Stimulated activated naive CD8-positive, alpha-beta T cell treated with anti-CD3 and anti-CD28 coated beads, Interleukin-15, amount 100 ng/mL, for 72 hours (primary cell): ENCODE measurements around the gene ATP5F1A.
"Not testable (repeated sequence)": the region's sequence is repeated elsewhere in the genome, so short reads cannot be mapped to it uniquely, and the experiment has no call there.

Experiments
- ATAC-seq: fragments of 150-1000 bp; cut with Tn5 transposase; 2 replicates; pipeline ENCODE4 v1.10.0; 2021; ENCODE audit warnings: mild to moderate bottlenecking, moderate library complexity
- DNase-seq, 2 donors: peaks; one replicate each; pipeline ENCODE4 v3.0.0; 2021 to 2022
- H3K27ac Mint-ChIP-seq, 2 donors: one replicate each; pipeline ENCODE4 v1.8.0; 2022; ENCODE audit warnings: mild to moderate bottlenecking in 2 of 2, mixed read lengths in 2 of 2, moderate library complexity in 2 of 2
- H3K27me3 Mint-ChIP-seq: one replicate; pipeline ENCODE4 v1.8.0; 2022; ENCODE audit warnings: mixed read lengths
- H3K4me1 Mint-ChIP-seq: one replicate; pipeline ENCODE4 v1.8.0; 2022; ENCODE audit warnings: mild to moderate bottlenecking, mixed read lengths
- H3K4me3 Mint-ChIP-seq, 2 donors: one replicate each; pipeline ENCODE4 v1.8.0; 2022; ENCODE audit warnings: mild to moderate bottlenecking in 2 of 2, mixed read lengths in 2 of 2, moderate library complexity in 1 of 2
- H3K9me3 Mint-ChIP-seq, 2 donors: one replicate each; pipeline ENCODE4 v1.8.0; 2022; ENCODE audit warnings: mixed read lengths in 2 of 2

Gene ATP5F1A

GRCh38 chr18:46067438-46068007 lies 30.6 kb downstream of the ATP5F1A start:
- H3K9me3 Mint-ChIP-seq = no peaks in the 10 kb centered on the region
- H3K4me1 Mint-ChIP-seq = peaks cover 44% of the 10 kb centered on the region
- DNase-seq = no peak
- no peaks in the 10 kb centered on the region for H3K27me3 Mint-ChIP-seq
- no peak for ATAC-seq
- no peak overlapping the region for H3K4me3 Mint-ChIP-seq
- H3K27ac Mint-ChIP-seq = no peak overlapping the region

- Mint-ChIP-seq H3K27ac (no peak overlapping the region), H3K9me3 (no peaks in the 10 kb centered on the region), H3K27me3 (no peaks in the 10 kb centered on the region), H3K4me1 (peaks cover 24% of the 10 kb centered on the region), H3K4me3 (no peak overlapping the region)
- ATAC-seq = no peak
- DNase-seq = no peak
These were observed 35.3 kb downstream of the ATP5F1A start for GRCh38 chr18:46062781-46063180.

DNA sequence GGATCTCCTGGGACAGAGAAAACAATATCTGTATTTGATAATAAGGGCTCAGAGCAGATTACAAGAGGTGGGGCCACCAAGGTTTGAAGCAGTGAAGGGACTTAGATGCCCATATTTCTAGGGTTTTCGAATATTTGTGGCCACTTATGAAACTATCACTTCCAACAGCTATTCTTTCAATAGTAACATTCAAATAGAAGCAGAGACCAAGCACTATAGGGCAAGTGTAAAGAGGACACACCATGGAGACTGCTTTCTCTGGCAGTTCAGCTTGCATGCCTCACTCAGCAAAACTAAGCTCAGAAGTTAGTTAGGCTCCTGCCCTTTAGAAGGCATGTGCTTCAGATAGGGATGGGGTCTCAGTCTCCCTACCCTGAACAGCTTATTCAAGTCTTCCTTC lies 36.3 kb downstream of the ATP5F1A start:
- H3K4me1 Mint-ChIP-seq = peaks cover 24% of the 10 kb centered on the region
- H3K9me3 Mint-ChIP-seq = no peaks in the 10 kb centered on the region
- DNase-seq = no peak
- no peaks in the 10 kb centered on the region for H3K27me3 Mint-ChIP-seq
- H3K4me3 Mint-ChIP-seq = no peak overlapping the region
- no peak overlapping the region for H3K27ac Mint-ChIP-seq
- no peak for ATAC-seq

GRCh38 chr18:46061387-46061786 lies 36.7 kb downstream of the ATP5F1A start:
- H3K4me3 Mint-ChIP-seq = no peak overlapping the region
- ATAC-seq = no peak

GRCh38 chr18:46060359-46060841 lies 37.7 kb downstream of the ATP5F1A start:
- no peaks in the 10 kb centered on the region for H3K27me3 Mint-ChIP-seq
- peaks cover 36% of the 10 kb centered on the region for H3K4me1 Mint-ChIP-seq
- DNase-seq (no peak), ATAC-seq (no peak)
- no peak overlapping the region for H3K4me3 Mint-ChIP-seq
- no peak overlapping the region for H3K27ac Mint-ChIP-seq
- H3K9me3 Mint-ChIP-seq = no peaks in the 10 kb centered on the region

More at GRCh38 chr18:46061387-46061786, 36.7 kb downstream of the ATP5F1A start:
- peaks cover 26% of the 10 kb centered on the region for H3K4me1 Mint-ChIP-seq
- DNase-seq = no peak
- no peaks in the 10 kb centered on the region for H3K9me3 Mint-ChIP-seq
- H3K27ac Mint-ChIP-seq = peak overlapping the region in 1 of 2 donors; percentile 46
- no peaks in the 10 kb centered on the region for H3K27me3 Mint-ChIP-seq

GRCh38 chr18:46055838-46056230 lies 42.3 kb downstream of the ATP5F1A start:
- peak overlapping the region; percentile 9 to 87 for H3K27ac Mint-ChIP-seq
- peaks cover 48% of the 10 kb centered on the region for H3K4me1 Mint-ChIP-seq
- no peaks in the 10 kb centered on the region for H3K9me3 Mint-ChIP-seq
- no peak for DNase-seq
- H3K27me3 Mint-ChIP-seq = no peaks in the 10 kb centered on the region
- peak overlapping the region; percentile 44 to 56 for H3K4me3 Mint-ChIP-seq
- no peak for ATAC-seq

DNA sequence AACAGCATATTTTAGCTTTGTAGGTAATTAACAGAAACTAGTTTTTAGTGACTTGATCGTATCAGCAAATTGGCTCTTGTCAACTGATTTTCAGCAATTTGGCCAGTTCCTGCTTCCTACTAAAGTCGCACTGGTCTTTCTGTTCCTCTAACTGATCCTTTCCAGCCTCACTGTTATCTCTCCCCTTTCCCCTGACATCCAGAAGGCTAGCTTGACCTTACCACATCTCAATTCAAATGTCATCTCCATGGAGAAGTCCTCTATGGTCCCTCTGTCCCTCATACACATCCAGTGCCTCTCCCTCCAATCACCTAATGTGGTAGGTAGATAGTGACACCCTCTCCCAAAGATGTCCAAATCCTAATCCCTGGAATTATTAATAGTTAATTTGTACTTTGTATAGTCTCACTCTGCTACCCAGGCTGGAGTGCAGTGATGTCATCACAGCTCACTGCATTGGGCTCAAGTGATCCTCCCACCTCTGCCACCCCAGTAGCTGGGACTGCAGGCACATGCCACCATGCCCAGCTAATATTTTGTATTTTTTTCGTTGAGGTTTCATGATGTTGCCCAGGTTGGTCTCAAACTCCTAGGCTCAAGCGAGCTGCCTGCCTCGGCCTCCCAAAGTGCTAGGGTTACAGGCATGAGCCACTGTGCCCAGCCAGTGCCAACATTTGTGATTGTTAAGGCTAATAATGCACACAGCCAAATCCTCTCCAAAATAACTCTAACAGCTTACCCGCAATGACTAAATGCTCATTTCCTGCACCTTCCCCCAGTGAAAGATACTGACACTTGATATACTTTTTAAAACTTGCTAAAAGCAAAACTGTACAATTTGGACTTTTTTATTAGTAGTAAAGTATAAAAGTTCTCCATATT lies 42.9 kb downstream of the ATP5F1A start:
- DNase-seq (no peak), ATAC-seq (peak; percentile 89)
- peak overlapping the region; percentile 44 to 56 for H3K4me3 Mint-ChIP-seq
- no peaks in the 10 kb centered on the region for H3K9me3 Mint-ChIP-seq
- no peaks in the 10 kb centered on the region for H3K27me3 Mint-ChIP-seq
- peak overlapping the region; percentile 13 to 34 for H3K27ac Mint-ChIP-seq
- H3K4me1 Mint-ChIP-seq = peaks cover 48% of the 10 kb centered on the region

DNA sequence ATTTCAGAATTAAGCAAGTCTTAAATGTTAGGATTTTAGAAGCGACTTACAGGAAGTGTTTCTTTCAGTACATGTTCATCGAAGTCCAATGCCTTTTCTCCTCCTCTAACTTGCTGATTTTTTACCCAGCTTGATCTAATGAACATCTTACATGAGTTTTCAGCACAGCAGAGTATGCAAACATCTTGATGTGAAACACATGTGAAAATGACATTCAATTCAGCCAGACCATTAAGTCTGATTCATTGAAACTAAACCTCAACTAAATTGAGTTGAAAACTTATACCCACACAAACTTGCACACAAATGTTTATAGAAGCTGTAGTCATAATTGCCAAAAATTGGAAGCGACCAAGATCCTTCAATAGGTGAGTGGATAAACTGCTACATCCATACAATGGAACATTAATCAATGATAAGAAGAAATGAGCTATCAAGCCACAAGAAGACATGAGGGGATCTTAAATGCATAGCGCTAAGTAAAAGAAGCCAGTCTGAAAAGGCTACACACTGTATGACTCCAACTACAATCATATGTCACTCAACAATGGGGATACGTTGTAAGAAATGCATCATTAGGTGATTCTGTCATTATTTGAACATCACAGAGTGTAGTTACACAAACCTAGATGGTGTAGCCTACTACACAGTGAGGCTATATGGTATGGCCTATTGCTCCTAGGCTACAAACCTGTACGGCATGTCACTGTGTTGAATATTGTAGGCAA lies 44.6 kb downstream of the ATP5F1A start:
- no peaks in the 10 kb centered on the region for H3K9me3 Mint-ChIP-seq
- DNase-seq = no peak
- H3K27me3 Mint-ChIP-seq = no peaks in the 10 kb centered on the region
- no peak overlapping the region for H3K27ac Mint-ChIP-seq
- no peak overlapping the region for H3K4me3 Mint-ChIP-seq
- peaks cover 48% of the 10 kb centered on the region for H3K4me1 Mint-ChIP-seq
- peak; percentile 19 for ATAC-seq

DNA sequence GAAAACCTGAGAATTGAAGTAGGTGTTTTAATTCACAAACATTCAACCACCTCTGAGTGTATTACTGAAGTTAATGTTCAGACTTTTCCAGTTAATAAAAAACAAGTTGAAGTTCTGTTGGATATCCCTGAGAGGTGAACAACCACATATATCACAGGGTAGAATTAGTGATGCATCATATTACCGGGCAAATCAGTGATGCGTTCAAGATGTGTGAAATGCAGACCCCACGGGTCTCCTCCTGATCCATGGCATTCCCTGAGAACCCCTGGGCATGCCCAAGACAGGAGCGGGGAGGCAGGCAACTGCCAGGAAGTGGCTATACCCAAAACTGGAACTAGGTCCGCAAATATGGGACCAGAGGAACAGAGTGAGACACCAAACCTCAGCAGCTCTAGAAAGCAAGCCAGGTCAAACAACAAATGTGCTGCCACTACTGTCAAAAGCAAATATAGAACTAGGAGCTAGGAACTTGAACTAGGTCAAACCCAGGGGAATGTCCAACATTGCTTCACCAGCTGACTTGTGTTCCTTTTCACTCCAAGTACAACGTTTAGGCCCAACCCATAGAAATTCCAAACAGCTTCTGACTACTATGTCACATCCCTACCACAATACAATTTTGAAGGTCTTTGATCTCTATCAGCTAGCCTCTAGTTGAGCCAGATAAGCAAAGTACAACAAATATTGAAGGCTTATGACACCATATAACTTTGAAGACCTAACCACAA lies 46.2 kb downstream of the ATP5F1A start:
- Mint-ChIP-seq H3K9me3 (no peaks in the 10 kb centered on the region), H3K4me3 (no peak overlapping the region), H3K27me3 (no peaks in the 10 kb centered on the region), H3K4me1 (peaks cover 48% of the 10 kb centered on the region), H3K27ac (no peak overlapping the region)
- ATAC-seq (no peak), DNase-seq (no peak)

DNA sequence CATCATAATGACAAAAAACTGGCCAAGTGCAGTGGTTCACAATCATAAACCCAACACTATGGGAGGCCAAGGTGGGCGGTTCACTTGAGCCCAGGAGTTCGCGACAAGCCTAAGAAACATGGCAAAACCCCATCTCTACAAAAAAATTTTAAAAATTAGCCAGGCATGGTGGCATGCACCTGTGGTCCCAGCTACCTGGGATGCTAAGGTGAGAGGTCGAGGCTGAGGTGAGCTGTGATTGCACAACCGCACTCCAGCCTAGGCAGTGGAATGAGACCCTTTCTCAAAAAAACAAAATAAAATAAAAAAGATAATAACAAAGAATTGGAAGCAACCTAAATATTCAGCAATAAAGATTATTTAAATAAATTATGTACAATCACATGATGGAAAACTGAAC lies 47.8 kb downstream of the ATP5F1A start:
- peaks cover 39% of the 10 kb centered on the region for H3K4me1 Mint-ChIP-seq
- ATAC-seq (no peak), DNase-seq (no peak)
- no peak overlapping the region for H3K4me3 Mint-ChIP-seq
- H3K9me3 Mint-ChIP-seq = no peaks in the 10 kb centered on the region
- no peak overlapping the region for H3K27ac Mint-ChIP-seq
- H3K27me3 Mint-ChIP-seq = no peaks in the 10 kb centered on the region

GRCh38 chr18:46048641-46049040 lies 49.5 kb downstream of the ATP5F1A start:
- no peaks in the 10 kb centered on the region for H3K27me3 Mint-ChIP-seq
- peaks cover 25% of the 10 kb centered on the region for H3K4me1 Mint-ChIP-seq
- H3K27ac Mint-ChIP-seq = no peak overlapping the region
- ATAC-seq (no peak), DNase-seq (no peak)
- no peak overlapping the region for H3K4me3 Mint-ChIP-seq
- no peaks in the 10 kb centered on the region for H3K9me3 Mint-ChIP-seq

- not testable (repeated sequence) for ATAC-seq, H3K27ac Mint-ChIP-seq, DNase-seq, H3K9me3 Mint-ChIP-seq, H3K27me3 Mint-ChIP-seq, H3K4me3 Mint-ChIP-seq
- peaks cover 25% of the 10 kb centered on the region for H3K4me1 Mint-ChIP-seq
These were observed 50.7 kb downstream of the ATP5F1A start for GRCh38 chr18:46047369-46047768.

GRCh38 chr18:46046688-46047087 lies 51.4 kb downstream of the ATP5F1A start:
- no peaks in the 10 kb centered on the region for H3K9me3 Mint-ChIP-seq
- H3K4me1 Mint-ChIP-seq = peaks cover 26% of the 10 kb centered on the region
- H3K27me3 Mint-ChIP-seq = no peaks in the 10 kb centered on the region
- DNase-seq (no peak), ATAC-seq (no peak)
- H3K27ac Mint-ChIP-seq = no peak overlapping the region
- no peak overlapping the region for H3K4me3 Mint-ChIP-seq

GRCh38 chr18:46046126-46046525 lies 52.0 kb downstream of the ATP5F1A start:
- Mint-ChIP-seq H3K4me3 (no peak overlapping the region), H3K9me3 (no peaks in the 10 kb centered on the region), H3K27ac (no peak overlapping the region), H3K27me3 (no peaks in the 10 kb centered on the region), H3K4me1 (peaks cover 29% of the 10 kb centered on the region)
- ATAC-seq (no peak), DNase-seq (no peak)

DNA sequence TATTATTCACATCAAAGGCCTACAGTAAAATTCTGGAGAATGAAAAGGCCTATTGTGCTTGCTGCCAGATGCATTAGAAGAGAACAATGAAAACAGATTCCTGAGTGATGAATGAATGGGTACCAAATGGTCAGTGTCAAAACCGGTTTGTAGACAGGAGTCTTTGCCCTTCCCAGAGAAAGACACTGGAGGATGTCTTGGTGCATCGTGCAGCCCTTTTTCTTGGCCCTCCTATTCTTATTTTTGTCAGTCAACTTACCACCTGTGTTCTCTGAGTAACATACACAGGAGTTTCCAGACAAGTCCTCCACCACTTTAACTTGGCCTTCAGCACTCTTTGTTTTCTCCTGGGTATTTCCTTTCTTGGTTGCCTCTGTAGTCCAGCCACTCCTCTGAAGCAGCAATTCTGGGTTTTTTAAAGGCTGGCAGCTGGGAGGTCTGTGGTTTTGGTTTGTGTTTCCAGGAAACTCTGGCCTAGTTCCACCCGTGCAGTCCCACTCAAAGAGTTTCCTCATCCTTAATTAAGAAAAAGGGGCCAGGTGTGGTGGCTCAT lies 55.4 kb downstream of the ATP5F1A start:
- Mint-ChIP-seq H3K27ac (no peak overlapping the region), H3K27me3 (no peaks in the 10 kb centered on the region), H3K9me3 (no peaks in the 10 kb centered on the region), H3K4me3 (peak overlapping the region; percentile 49), H3K4me1 (peaks cover 51% of the 10 kb centered on the region)
- DNase-seq (peak in 1 of 2 donors; percentile 38), ATAC-seq (peak; percentile 62)
